GM19193 (cell line): ENCODE data around the gene PEX14.

ENCODE experiments used
- POLR2A ChIP-seq: IDR thresholded peaks from 4 replicates; pipeline ENCODE4 v1.6.1; 2011; ENCODE audit not compliant: insufficient read depth, insufficient read length; ENCODE audit errors: extremely low read depth

PEX14 gene

DNA sequence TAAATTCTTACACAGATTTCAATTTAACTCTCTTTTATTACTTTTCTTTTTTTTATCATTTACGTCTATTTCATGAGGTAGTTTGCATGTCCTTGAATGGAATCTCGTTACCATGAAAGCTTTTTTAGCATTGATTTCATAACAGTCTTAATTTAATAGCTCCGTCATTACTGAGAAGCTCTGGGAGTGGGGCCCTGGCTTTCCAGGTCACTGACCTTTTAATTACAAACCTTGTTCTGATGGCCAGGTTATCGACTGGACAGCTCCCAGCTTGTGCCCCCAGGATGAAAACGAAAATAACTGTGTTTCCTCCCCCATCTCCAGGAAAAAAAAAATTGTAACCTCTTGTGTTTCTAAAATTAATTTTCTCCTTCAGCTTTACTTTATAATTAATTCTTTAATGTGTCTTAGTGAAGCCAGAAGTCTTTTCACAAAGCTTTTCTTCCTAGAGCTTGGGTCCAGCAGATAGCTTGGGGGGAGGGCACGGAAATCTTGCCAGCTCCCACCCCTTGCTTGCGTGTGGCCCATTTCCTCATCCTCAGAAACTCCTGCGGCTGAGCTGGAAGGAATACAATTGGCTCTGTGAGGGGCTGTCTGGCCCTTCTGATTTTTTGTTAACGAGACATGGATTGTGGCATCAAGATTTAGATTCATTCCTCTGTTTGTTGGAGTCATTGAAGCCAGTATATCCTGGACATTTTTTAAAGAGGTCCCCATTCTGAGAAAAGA is 65.7 kb downstream of the PEX14 start:
- no peak for TF ChIP-seq POLR2A

DNA sequence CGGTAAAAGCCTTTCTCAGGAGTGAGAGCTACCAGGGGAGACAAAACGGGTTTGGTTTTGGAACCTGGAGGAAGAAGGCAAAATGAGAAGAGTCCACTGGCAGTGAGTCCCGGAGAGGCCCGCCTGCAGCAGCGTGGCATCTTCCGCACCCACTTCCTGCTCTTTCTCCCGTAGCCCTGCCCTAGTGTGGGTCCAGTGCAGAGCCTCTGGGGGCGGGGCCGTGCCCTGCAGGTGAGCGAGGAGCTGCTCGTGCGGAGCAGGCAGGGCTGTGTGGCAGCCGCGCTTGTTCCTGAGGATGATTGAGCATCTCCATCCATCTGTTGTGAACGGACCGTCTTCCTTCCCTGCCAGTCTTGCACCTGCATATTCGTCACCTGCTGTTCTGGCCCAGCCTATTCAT is 66.5 kb downstream of the PEX14 start:
- no peak for TF ChIP-seq POLR2A

- TF ChIP-seq POLR2A, result no peak
Measured at GRCh38 chr1:10544239-10544638, 69.5 kb downstream of the PEX14 start.

- no peak for TF ChIP-seq POLR2A
Measured at GRCh38 chr1:10546896-10547295, 72.1 kb downstream of the PEX14 start.

DNA sequence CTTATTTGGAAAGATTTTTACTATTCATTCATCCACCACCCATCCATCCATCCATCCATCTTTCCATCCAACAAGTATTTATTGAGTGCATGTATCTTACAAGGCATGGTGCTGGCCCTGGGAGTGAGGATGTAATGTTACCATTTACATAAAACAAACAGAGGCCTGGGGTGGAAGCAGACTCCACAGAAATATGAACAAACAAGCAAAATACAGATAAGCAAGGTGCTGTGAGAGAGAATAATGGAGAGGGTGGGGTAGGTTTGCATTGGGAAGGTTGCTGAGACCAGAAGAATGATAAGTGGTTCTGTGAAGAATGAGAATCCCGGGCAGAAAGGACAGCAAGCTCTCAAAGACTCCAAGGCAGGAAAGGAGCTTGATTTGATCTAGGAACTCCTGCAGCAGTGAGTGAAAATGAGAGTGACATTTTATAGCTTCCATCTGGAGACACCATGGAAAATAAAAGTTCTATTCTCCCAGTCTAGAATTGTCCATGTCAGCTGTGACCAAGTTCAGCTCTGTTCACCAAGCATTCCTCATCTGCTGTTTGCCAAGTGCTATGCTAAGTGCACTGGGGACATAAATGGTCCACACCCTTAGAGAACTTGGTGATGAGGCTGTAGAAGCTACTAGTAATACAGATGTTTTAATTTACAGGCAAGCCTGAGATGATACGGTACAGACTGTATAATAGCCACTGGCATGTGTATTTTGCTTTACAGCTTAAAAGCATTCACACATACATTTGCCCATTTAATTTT is 75.3 kb downstream of the PEX14 start:
- TF ChIP-seq POLR2A, result no peak

DNA sequence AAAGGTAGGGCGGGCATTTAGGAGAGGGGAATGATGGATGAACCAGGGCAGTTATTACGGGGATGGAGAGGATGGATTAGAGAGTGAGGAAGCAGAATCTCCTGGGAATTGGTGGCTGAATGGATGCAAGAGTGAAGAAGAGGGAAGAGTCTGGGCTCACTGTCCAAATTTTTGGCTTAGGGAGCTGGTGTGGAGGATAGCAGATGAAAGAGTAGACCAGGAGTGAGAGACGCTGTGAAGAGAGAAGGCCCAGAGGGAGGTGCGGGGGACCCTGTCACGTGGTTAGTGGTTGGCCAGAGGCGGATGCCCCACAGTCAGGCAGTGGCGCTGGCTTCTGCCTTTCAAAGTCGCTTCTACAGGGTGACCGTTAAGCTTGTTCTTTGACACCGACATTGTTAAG is 78.4 kb downstream of the PEX14 start:
- no peak for TF ChIP-seq POLR2A

GRCh38 chr1:10555635-10556429 is 81.1 kb downstream of the PEX14 start:
- no peak for TF ChIP-seq POLR2A

- TF ChIP-seq POLR2A, result no peak
Measured at GRCh38 chr1:10556430-10557005, 81.8 kb downstream of the PEX14 start.

DNA sequence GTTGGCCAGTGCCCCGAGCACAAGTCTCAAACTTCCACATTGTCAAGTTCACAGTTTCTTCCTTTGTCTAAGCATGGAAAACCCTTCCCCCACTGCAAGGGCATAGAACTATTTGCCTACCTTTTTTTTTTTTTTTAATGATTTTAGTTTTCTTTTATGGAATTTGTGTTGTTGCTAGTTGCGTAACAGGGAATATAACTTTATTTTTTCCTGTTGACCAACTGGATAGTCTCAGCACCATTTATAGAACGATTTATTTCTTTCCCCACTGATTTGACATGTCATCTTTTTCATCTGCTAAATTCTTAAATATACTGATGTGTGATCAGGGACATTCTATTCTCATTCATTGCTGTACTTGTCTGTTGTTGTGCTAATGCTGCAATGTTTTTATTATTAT is 83.0 kb downstream of the PEX14 start:
- no peak for TF ChIP-seq POLR2A

GRCh38 chr1:10559386-10559785 is 84.6 kb downstream of the PEX14 start:
- TF ChIP-seq POLR2A, result no peak

GRCh38 chr1:10561497-10561896 is 86.7 kb downstream of the PEX14 start:
- no peak for TF ChIP-seq POLR2A

GRCh38 chr1:10561955-10562354 is 87.2 kb downstream of the PEX14 start:
- no peak for TF ChIP-seq POLR2A

DNA sequence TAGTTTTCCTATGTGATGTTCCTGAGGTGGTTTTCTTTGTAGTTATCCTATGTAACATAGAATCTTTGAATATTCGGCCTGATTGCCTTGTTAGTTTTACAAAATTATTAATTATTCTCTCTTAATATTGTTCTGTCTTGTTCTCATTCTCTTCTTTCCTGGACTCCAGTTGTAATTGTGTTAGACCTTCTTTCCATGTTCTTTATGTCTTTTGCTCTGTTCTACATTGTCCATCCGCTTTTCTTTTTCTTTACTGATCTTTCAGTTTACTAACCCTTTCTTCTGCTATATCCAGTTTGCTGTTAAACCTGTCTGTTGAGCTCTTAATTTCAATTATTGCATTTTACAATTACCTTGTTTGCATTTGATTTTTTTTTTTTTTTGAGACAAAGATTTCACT is 89.3 kb downstream of the PEX14 start:
- no peak for TF ChIP-seq POLR2A

- TF ChIP-seq POLR2A, result no peak
Measured at GRCh38 chr1:10569531-10569930, 94.8 kb downstream of the PEX14 start.

- no peak for TF ChIP-seq POLR2A
Measured at GRCh38 chr1:10575616-10576015, 100.9 kb downstream of the PEX14 start.

DNA sequence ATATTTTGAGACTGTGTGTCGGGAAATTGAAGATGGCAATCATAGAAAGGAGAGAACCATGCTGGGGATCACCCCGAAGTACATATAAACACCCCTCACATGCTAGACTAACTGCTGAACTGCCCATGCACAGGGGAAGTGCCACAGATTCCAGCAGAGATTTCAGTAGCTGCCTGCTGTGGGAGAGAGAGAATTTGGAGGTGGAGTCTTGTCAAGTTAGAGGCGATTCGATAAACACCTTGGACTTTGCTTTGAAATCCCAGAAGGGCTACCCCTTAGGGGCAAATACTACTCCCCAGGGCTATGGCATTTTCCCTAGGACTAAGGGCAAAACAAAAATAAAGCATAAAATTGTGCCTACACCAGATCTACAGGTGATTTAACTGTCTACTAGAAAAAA is 103.3 kb downstream of the PEX14 start:
- TF ChIP-seq POLR2A, result no peak

DNA sequence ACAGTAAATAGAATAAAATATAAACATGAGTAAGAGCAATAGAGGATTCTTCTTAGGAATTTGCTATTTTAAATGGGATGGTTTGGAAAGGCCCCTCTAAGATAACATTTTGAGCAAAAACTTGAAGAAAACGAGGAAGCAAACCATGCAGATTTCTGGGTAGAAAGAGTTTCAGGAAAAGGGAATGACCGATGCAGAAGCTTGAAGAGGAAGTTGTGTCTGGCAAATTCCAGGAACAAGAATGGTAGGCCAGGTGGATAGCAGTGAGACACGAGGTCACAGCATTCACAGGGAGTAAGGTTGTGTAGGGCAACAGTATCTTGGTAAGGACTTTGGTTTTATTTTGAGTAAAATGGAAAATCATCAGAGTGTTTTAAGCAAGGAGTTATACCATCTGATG is 108.9 kb downstream of the PEX14 start:
- no peak for TF ChIP-seq POLR2A
